Measurements from ENCODE around the gene VPS37C.
"Not testable (repeated sequence)": the region's sequence is repeated elsewhere in the genome, so short reads cannot be mapped to it uniquely, and the experiment has no call there.

VPS37C gene

GRCh38 chr11:61161190-61162091 is at the start of gene VPS37C:
TSS of gene VPS37C (minus strand) at chr11:61161426. CDS start at chr11:61138829, 22,597 bp downstream.
- DNase-seq, result peak; percentile 62 to 66

- not testable (repeated sequence) for DNase-seq
These were observed 49.4 kb upstream of the VPS37C start for GRCh38 chr11:61210629-61211028.

GRCh38 chr11:61207636-61208310 is 46.5 kb upstream of the VPS37C start:
- DNase-seq, result not testable (repeated sequence)

- not testable (repeated sequence) for DNase-seq
These were observed 43.4 kb upstream of the VPS37C start for GRCh38 chr11:61204502-61205059.

GRCh38 chr11:61203873-61204272 is 42.6 kb upstream of the VPS37C start:
- not testable (repeated sequence) for DNase-seq

GRCh38 chr11:61202950-61203746 is 41.9 kb upstream of the VPS37C start, which contains the start of gene PGA3:
TSS of gene PGA3 (plus strand) at chr11:61203515. CDS start at chr11:61203565, 50 bp downstream.
- DNase-seq, result not testable (repeated sequence)

GRCh38 chr11:61201476-61201875 is 40.2 kb upstream of the VPS37C start:
- DNase-seq, result no peak

GRCh38 chr11:61198948-61199523 is 37.8 kb upstream of the VPS37C start:
- no peak for DNase-seq

- no peak for DNase-seq
These were observed 37.1 kb upstream of the VPS37C start for GRCh38 chr11:61198361-61198760.

GRCh38 chr11:61195719-61196118 is 34.5 kb upstream of the VPS37C start:
- DNase-seq, result no peak

- no peak for DNase-seq
These were observed 33.9 kb upstream of the VPS37C start for GRCh38 chr11:61194981-61195695.

- DNase-seq, result no peak
These were observed 33.0 kb upstream of the VPS37C start for GRCh38 chr11:61194169-61194671.

- DNase-seq, result no peak
These were observed 32.4 kb upstream of the VPS37C start for GRCh38 chr11:61193596-61193995.

GRCh38 chr11:61189933-61190332 is 28.7 kb upstream of the VPS37C start:
- no peak for DNase-seq

GRCh38 chr11:61187505-61188130 is 26.4 kb upstream of the VPS37C start:
- peak; percentile 27 to 48 for DNase-seq

- DNase-seq, result no peak
These were observed 25.3 kb upstream of the VPS37C start for GRCh38 chr11:61186504-61186903.

- DNase-seq, result no peak
These were observed 22.4 kb upstream of the VPS37C start for GRCh38 chr11:61183645-61184044.

- DNase-seq, result no peak
These were observed 20.3 kb upstream of the VPS37C start for GRCh38 chr11:61181489-61181888.

GRCh38 chr11:61180205-61180604 is 19.0 kb upstream of the VPS37C start:
- not testable (repeated sequence) for DNase-seq

GRCh38 chr11:61176446-61176845 is 15.2 kb upstream of the VPS37C start:
- no peak for DNase-seq

GRCh38 chr11:61174949-61175348 is 13.7 kb upstream of the VPS37C start:
- no peak for DNase-seq
